Right lung (tissue), 5 donors: ENCODE measurements around the gene COL16A1. TPM values are rescaled to one million over a fixed set of nuclear protein-coding genes. Genes with fewer than 3 reads are reported as not detected.

Experiments used
- DNase-seq, 2 donors: peaks; one replicate each; pipeline ENCODE4 v3.0.0-alpha.2; 2013
- polyA plus RNA-seq, 5 donors: library from polyadenylated mRNA; unstranded; fragments of 120-200 nt; gene quantifications; one replicate each; pipeline versions ENCODE4 v1.2.1 to v1.2.3, GENCODE V29; 2013; ENCODE audit warnings: inconsistent platforms in 1 of 5, low replicate concordance in 1 of 5; ENCODE audit not compliant: insufficient read length in 5 of 5, insufficient read depth in 1 of 5

COL16A1 gene
- polyA plus RNA-seq, 5 donors: 99.7 to 160 (median 132) TPM

- DNase-seq: no peak
These were observed 36.6 kb downstream of the COL16A1 start for GRCh38 chr1:31667065-31667785.

GRCh38 chr1:31666263-31666963 is 37.4 kb downstream of the COL16A1 start:
- peak in 1 of 2 donors; percentile 22 for DNase-seq

GRCh38 chr1:31665234-31665878 is 38.5 kb downstream of the COL16A1 start:
- no peak for DNase-seq

GRCh38 chr1:31664528-31664927 is 39.3 kb downstream of the COL16A1 start:
- DNase-seq: no peak

- peak in 1 of 2 donors; percentile 52 for DNase-seq
These were observed 40.0 kb downstream of the COL16A1 start for GRCh38 chr1:31663622-31664452.

- DNase-seq: no peak
These were observed 41.4 kb downstream of the COL16A1 start for GRCh38 chr1:31662463-31662862.

GRCh38 chr1:31661856-31662255 is 42.0 kb downstream of the COL16A1 start:
- no peak for DNase-seq

- no peak for DNase-seq
These were observed 42.9 kb downstream of the COL16A1 start for GRCh38 chr1:31660871-31661455.

- no peak for DNase-seq
These were observed 43.9 kb downstream of the COL16A1 start for GRCh38 chr1:31659889-31660288.

- no peak for DNase-seq
These were observed 45.1 kb downstream of the COL16A1 start for GRCh38 chr1:31658721-31659120.

- DNase-seq: no peak
These were observed 45.8 kb downstream of the COL16A1 start for GRCh38 chr1:31657972-31658510.

GRCh38 chr1:31657020-31657804 is 46.6 kb downstream of the COL16A1 start:
- no peak for DNase-seq

GRCh38 chr1:31655756-31656155 is 48.1 kb downstream of the COL16A1 start:
- no peak for DNase-seq

GRCh38 chr1:31655104-31655503 is 48.7 kb downstream of the COL16A1 start:
- DNase-seq: no peak

GRCh38 chr1:31654474-31654776 is 49.4 kb downstream of the COL16A1 start:
- DNase-seq: no peak

GRCh38 chr1:31653717-31654473 is 49.9 kb downstream of the COL16A1 start:
- no peak for DNase-seq

GRCh38 chr1:31652891-31653499 is 50.8 kb downstream of the COL16A1 start:
- no peak for DNase-seq

GRCh38 chr1:31651766-31652165 is 52.1 kb downstream of the COL16A1 start:
- no peak for DNase-seq

GRCh38 chr1:31651089-31651420 is 52.8 kb downstream of the COL16A1 start:
- no peak for DNase-seq
